Tibial nerve (tissue), 4 donors: ENCODE data around the gene TMEM156. TPM values are rescaled to one million over a fixed set of nuclear protein-coding genes. Genes with fewer than 3 reads are reported as not detected.
"Not testable (repeated sequence)": the region's sequence is repeated elsewhere in the genome, so short reads cannot be mapped to it uniquely, and the experiment has no call there.

Source experiments
- DNase-seq, 2 donors: peaks; one replicate each; pipeline ENCODE4 v3.0.0-alpha.2; 2019; ENCODE audit warnings: low spot score in 2 of 2
- H3K27ac ChIP-seq, 4 donors: fragments of 200-600 bp; sonication (generic) in 3 of 4; one replicate each; pipeline ENCODE4 v1.5.1; 2017 to 2019; ENCODE audit warnings: mild to moderate bottlenecking in 1 of 4
- H3K27me3 ChIP-seq, 2 donors: fragments of 200-600 bp; sonication (generic) in 1 of 2; one replicate each; pipeline versions ENCODE4 v1.5.1 to v1.6.0; 2017 to 2019
- H3K36me3 ChIP-seq, 3 donors: fragments of 200-600 bp; sonication (generic); one replicate each; pipeline ENCODE4 v1.5.1; 2018 to 2019
- H3K4me1 ChIP-seq, 4 donors: fragments of 200-600 bp; sonication (generic) in 3 of 4; one replicate each; pipeline ENCODE4 v1.5.1; 2017 to 2019
- H3K4me3 ChIP-seq, 4 donors: fragments of 200-600 bp; sonication (generic) in 3 of 4; one replicate each; pipeline ENCODE4 v1.5.1; 2017 to 2019; ENCODE audit warnings: mild to moderate bottlenecking in 1 of 4, moderate library complexity in 1 of 4
- H3K9me3 ChIP-seq, 4 donors: fragments of 200-600 bp; sonication (generic) in 3 of 4; one replicate each; pipeline ENCODE4 v1.5.1; 2017 to 2019
- EP300 ChIP-seq, 2 donors: sonication (generic); formaldehyde crosslinking; IDR thresholded peaks; one replicate each; pipeline ENCODE4 v1.6.1; 2017; ENCODE audit warnings: antibody characterized with exemption in 2 of 2, mild to moderate bottlenecking in 1 of 2
- POLR2A ChIP-seq, 2 donors: fragments of 450-650 bp; IDR thresholded peaks; one replicate each; pipeline ENCODE4 v1.6.1; 2017; ENCODE audit warnings: antibody characterized with exemption in 2 of 2, mild to moderate bottlenecking in 2 of 2, moderate library complexity in 2 of 2
- WGBS, 2 donors: methylation state at CpG; one replicate each; pipeline ENCODE4 v1.1.5; 2018; 5-methylcytosine and 5-hydroxymethylcytosine counted together
- total RNA-seq, 4 donors: library from RNA; depleted of rRNA; stranded (reverse); fragments of >200 nt; gene quantifications; one replicate each; pipeline ENCODE4 v1.1.0, GENCODE V29; 2016
- TF ChIP-seq, protein P1 (sequence below), 5 experiments: fragments of 200-600 bp in 3 of 5; fragments of 450-650 bp in 2 of 5; sonication (generic) in 3 of 5; IDR thresholded peaks; one replicate each; pipeline ENCODE4 v1.5.1; 2016 to 2019; ENCODE audit warnings: antibody characterized with exemption in 5 of 5, mild to moderate bottlenecking in 3 of 5, moderate library complexity in 2 of 5

Gene TMEM156
- total RNA-seq, 4 donors from 2014 or later: 0.66 to 8.6 TPM; not detected in 2

GRCh38 chr4:38994135-38994534, 38.1 kb downstream of the TMEM156 start:
- WGBS, 2 donors: 92 to 95% methylated on average over 4 of the region's 4 CpGs
- no peaks in the 10 kb centered on the region for H3K4me1 ChIP-seq
- no peaks in the 10 kb centered on the region for H3K36me3 ChIP-seq
- H3K27ac ChIP-seq: no peak overlapping the region
- H3K4me3 ChIP-seq: no peak overlapping the region
- H3K9me3 ChIP-seq: no peaks in the 10 kb centered on the region
- no peaks in the 10 kb centered on the region for H3K27me3 ChIP-seq
- no peak for TF ChIP-seq EP300 (IDR thresholded peaks at IDR 0.05)
- no peak for TF ChIP-seq POLR2A (IDR thresholded peaks at IDR 0.05)
- TF ChIP-seq, protein P1, sequence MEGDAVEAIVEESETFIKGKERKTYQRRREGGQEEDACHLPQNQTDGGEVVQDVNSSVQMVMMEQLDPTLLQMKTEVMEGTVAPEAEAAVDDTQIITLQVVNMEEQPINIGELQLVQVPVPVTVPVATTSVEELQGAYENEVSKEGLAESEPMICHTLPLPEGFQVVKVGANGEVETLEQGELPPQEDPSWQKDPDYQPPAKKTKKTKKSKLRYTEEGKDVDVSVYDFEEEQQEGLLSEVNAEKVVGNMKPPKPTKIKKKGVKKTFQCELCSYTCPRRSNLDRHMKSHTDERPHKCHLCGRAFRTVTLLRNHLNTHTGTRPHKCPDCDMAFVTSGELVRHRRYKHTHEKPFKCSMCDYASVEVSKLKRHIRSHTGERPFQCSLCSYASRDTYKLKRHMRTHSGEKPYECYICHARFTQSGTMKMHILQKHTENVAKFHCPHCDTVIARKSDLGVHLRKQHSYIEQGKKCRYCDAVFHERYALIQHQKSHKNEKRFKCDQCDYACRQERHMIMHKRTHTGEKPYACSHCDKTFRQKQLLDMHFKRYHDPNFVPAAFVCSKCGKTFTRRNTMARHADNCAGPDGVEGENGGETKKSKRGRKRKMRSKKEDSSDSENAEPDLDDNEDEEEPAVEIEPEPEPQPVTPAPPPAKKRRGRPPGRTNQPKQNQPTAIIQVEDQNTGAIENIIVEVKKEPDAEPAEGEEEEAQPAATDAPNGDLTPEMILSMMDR (IDR thresholded peaks at IDR 0.05): no peak
- no peak for DNase-seq

DNA sequence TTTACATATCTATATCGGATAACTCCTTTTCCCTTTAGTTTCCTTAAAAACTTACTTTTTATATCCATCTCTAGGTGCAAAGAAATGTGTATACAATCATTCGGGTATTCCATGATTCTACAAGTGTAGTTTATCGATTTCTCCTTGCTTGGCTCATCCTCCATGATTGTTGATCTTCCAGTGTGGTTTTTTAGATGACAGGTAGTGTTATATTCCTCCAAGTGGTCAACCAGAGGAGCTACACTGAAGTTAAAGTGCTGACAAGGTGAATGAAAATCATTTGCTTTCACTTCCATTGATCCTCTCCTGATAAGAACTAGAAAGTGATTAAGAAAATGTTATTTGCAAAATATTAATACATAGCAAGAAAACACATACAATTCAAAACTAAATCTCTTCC, 38.5 kb downstream of the TMEM156 start:
- WGBS, 2 donors: 93 to 95% methylated on average over 3 of the region's 3 CpGs
- no peak for DNase-seq
- Histone ChIP-seq H3K9me3 (no peaks in the 10 kb centered on the region), H3K4me3 (no peak overlapping the region), H3K36me3 (no peaks in the 10 kb centered on the region), H3K4me1 (no peaks in the 10 kb centered on the region), H3K27ac (no peak overlapping the region), H3K27me3 (no peaks in the 10 kb centered on the region)
- TF ChIP-seq POLR2A (IDR thresholded peaks at IDR 0.05) (no peak), EP300 (IDR thresholded peaks at IDR 0.05) (no peak)
- TF ChIP-seq, protein P1 (IDR thresholded peaks at IDR 0.05): no peak

GRCh38 chr4:38990241-38990640, 42.0 kb downstream of the TMEM156 start:
- H3K27me3 ChIP-seq: no peaks in the 10 kb centered on the region
- TF ChIP-seq POLR2A (IDR thresholded peaks at IDR 0.05) (no peak), EP300 (IDR thresholded peaks at IDR 0.05) (no peak)
- TF ChIP-seq, protein P1 (IDR thresholded peaks at IDR 0.05): no peak
- no peak for DNase-seq
- no peak overlapping the region for H3K4me3 ChIP-seq
- no peak overlapping the region for H3K27ac ChIP-seq
- WGBS, 2 donors: 89 to 91% methylated on average over 5 of the region's 5 CpGs
- no peaks in the 10 kb centered on the region for H3K4me1 ChIP-seq
- H3K9me3 ChIP-seq: no peaks in the 10 kb centered on the region
- no peaks in the 10 kb centered on the region for H3K36me3 ChIP-seq

DNA sequence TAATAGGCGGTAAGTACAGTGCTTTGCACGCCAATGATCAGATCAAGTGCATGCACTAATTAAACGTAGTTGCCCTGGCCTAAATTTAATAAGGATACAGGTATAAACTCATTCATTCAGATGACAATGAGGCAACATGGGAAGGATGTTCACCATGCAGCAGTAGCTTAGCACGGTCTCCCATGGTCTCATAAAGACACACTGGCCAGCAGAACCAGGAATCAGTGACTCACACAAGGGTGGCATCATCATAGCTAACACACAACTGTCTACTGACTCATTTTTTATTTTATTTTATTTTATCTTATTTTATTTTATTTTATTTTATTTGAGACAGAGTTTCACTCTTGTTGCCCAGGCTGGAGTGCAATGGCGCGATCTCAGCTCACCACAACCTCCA, 42.7 kb downstream of the TMEM156 start:
- no peak overlapping the region for H3K4me3 ChIP-seq
- no peaks in the 10 kb centered on the region for H3K9me3 ChIP-seq
- H3K36me3 ChIP-seq: no peaks in the 10 kb centered on the region
- peaks cover 0 to 5% (median 0%) of the 10 kb centered on the region in 4 donors for H3K4me1 ChIP-seq
- H3K27ac ChIP-seq: no peak overlapping the region
- no peaks in the 10 kb centered on the region for H3K27me3 ChIP-seq
- no peak for DNase-seq
- TF ChIP-seq, protein P1 (IDR thresholded peaks at IDR 0.05): no peak
- TF ChIP-seq EP300 (IDR thresholded peaks at IDR 0.05): no peak
- 83 to 91% methylated on average over 6 of the region's 6 CpGs for WGBS, 2 donors

DNA sequence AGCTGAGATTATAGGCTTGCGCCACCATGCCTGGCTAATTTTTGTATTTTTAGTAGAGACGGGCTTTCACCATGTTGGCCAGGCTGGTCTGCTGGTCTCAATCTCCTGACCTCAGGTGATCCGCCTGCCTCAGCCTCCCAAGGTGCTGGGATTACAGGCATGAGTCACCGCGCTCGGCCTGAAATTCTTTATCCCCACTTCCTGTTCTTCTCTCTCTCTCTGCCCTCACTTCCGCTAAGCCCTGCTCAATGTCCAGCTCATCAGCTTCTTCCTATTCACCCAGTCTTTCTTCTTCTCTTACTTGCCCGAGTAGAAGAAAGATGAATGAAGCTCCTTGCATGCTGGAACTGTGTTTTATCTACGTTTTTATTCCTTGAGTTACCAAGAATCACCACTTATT, 43.9 kb downstream of the TMEM156 start:
- WGBS, 2 donors: 92 to 95% methylated on average over 9 of the region's 9 CpGs
- H3K27me3 ChIP-seq, H3K27ac ChIP-seq, H3K4me3 ChIP-seq, DNase-seq, H3K9me3 ChIP-seq, H3K36me3 ChIP-seq: not testable (repeated sequence)
- H3K4me1 ChIP-seq: peaks cover 0 to 11% (median 0%) of the 10 kb centered on the region in 4 donors

DNA sequence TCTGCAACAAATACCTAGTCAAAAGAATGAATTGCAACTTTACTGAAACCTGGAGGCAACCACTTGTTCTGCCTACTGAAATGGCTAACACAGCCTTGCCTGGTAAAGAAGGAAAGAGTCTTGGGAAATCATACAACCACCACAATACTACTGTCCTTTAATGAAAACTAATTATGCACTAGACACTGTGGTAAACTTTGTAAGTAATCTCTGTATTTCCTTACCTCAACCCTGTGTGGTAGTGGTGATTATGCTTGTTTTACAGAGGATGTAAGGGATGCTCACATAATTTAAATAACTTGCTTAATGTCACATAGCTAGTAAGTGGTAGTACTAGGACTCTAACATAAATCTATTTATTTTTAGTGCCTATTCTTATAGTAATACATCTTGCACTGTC, 44.7 kb downstream of the TMEM156 start:
- DNase-seq: no peak
- Histone ChIP-seq H3K4me3 (no peak overlapping the region), H3K27ac (no peak overlapping the region), H3K27me3 (no peaks in the 10 kb centered on the region), H3K9me3 (no peaks in the 10 kb centered on the region), H3K4me1 (peaks cover 0 to 11% (median 0%) of the 10 kb centered on the region in 4 donors), H3K36me3 (no peaks in the 10 kb centered on the region)
- TF ChIP-seq, protein P1 (IDR thresholded peaks at IDR 0.05): no peak
- no peak for TF ChIP-seq POLR2A (IDR thresholded peaks at IDR 0.05)
- no peak for TF ChIP-seq EP300 (IDR thresholded peaks at IDR 0.05)
